NCI-H748 (cell line): ENCODE measurements around the gene TTC8.
A peak's percentile ranks its signal among the peaks of the same experiment; 100 is the strongest.
"Not testable (repeated sequence)": the region's sequence is repeated elsewhere in the genome, so short reads cannot be mapped to it uniquely, and the experiment has no call there.

Experiments
- DNase-seq: peaks from one replicate; lab custom pipeline; 2025; ENCODE audit not compliant: unreplicated experiment; lab: John Stamatoyannopoulos, UW

The TTC8 gene

GRCh38 chr14:88824314-88825077, at the start of gene TTC8:
Gene TTC8, plus strand, starts transcription at chr14:88824651. Its CDS starts 57 bp downstream, at chr14:88824708.
- DNase-seq, result peak; percentile 95

- no peak for DNase-seq
These were observed 48.9 kb upstream of the TTC8 start for GRCh38 chr14:88775532-88775931.

DNA sequence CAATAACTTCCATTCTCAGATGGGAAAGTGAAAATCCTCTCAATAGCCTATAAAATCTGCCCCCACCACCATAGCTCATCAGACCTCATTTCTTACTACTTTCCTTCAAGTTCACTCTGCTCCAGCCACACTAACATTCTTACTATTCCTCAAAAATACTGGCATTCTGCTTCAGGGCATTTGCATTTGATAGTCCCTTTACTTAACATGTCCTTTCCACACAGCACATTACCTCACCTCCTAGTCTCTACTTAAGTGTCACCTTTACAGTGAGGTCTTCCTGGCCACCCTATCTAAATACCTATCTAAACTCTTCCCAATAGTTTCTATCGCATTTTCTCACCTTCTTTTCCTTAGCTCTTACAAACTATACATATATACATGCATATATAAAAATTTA, 38.5 kb upstream of the TTC8 start:
- no peak for DNase-seq

DNA sequence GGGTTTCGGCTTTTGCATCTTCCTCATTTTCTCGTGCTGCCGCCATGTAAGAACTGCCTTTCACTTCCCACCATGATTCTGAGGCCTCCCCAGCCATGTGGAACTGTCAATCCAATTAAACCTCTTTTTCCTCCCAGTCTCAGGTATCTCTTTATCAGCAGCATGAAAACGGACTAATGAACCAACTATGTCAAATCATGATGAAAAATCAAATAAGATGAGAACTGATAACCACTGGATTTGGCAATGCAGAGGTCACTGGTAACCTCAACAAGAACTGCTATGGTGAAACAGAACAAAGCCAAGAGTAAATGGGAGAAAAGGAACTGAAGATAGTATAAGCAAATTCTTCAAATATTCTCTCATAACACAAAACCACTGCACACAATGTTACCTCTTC, 37.7 kb upstream of the TTC8 start:
- DNase-seq, result no peak

GRCh38 chr14:88789573-88789972, 34.9 kb upstream of the TTC8 start:
- DNase-seq, result not testable (repeated sequence)

DNA sequence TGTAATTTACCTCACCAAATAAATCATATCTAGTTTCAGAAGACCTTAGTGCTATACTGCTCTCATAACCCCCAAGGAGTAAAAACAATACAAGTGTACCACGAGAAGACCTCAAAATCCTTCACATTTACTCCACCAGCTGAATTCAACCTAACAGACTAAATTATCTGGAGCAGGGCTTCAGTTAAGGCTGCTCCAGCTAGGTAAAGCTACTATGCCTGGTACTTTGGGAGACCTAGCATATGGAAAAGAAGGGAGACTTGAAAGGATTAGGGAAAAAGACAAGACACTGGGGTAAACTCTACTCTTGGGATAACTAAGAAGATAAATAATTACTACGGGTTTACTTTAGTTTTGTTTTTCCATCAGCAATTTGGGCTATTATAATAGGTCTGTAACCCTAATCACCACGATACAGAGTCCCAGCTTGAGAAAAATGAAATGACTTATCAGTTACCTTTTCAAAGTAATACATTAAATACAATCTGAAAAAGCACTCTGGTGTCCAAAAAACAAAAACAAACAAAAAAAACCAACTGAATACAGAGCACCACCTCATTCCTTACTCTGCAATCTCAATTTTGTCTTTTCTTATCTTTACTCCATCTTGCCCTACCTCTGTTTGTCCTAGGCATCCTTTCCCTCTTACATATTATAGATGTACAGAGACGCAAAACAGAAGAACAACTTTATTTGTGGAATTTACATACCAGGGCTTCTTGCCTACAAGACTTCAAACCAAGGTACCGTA, 33.8 kb upstream of the TTC8 start:
- peak; percentile 27 for DNase-seq

GRCh38 chr14:88791252-88791621, 33.2 kb upstream of the TTC8 start:
- DNase-seq, result no peak

DNA sequence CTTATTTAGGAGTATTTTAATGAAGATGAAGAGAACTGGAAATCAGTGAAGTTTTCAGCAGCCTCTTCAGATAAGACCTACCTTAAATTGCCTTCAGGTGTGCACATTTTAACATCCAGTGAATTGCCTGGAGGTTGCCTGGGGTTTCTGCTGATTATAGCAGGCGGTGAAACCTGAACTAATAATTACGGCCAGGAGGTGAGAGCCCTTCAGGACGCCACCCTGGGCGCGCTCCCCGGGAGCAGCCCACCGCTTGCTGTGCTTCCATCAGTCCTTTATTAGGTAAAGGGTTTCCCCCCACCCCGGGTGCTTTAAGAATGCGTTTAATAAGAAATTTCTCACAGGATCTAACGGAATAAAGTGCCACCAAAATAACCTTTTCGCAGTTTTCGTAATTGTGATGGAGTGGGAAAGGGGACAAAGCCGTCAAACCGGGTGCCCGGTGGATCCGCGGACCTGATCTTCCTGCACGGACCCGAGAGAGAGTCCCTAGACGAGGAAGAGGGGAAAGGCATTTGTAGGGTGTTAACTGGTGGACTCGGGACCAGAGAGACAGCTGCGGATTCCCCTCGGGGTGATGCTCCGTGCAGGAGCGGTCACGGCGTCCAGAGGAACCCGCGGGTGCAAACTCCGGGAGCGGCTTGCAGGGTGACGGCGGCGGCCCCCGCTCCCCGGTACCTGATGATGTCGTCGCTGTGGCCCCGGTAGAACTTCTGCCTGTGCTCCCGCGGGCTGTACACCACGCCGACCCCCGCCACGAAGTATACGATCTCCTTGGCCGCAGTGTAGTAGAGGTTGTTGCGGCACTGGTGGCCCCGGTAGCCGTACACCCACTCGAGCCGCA, 32.6 kb upstream of the TTC8 start:
- peak; percentile 81 for DNase-seq

DNA sequence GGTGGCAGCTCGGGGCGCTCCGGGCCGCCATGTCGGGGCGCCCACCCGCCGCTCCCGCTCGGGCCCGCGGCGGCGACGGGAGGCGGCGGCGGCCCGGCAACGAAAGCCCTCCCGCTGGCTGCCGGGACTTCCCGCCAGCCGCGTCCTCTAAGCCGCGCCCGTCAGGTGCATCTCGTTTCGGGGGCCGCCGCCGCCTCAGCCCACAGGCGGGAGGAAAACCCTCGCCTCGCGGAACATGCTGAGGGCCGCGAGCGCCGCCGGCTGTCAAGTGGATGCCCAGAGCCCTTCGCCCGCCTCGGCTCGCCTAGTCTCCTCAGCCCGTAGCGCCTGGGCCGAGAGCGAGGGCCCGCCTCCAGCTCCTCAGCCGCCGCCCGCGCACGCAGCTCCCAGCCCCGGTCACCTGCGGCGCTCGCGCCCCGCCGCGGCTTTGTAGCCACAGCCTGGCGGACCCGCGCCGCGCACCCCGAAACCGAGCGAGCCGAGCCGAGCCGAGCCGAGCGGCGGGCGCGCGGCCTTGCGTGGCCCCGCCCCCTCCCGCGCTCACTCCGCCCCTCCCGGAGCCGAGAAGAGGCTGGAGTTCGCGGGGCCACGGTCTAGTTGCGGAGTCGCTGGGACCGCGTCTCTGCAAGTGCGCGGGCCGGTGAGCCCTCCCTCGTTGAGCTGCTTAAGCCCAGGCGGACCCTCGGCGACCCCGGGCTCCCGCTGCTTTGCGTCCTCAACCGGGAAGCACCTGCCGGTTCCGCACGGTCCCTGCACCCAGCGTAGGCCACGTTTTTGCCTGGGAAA, 31.8 kb upstream of the TTC8 start, which contains the start of gene EML5:
Gene EML5 (minus strand): TSS at position 481 of the 786 bp plus-strand sequence. CDS start 450 bp downstream, at position 31.
- DNase-seq, result peak; percentile 90

- no peak for DNase-seq
These were observed 31.2 kb upstream of the TTC8 start for GRCh38 chr14:88793259-88793625.

DNA sequence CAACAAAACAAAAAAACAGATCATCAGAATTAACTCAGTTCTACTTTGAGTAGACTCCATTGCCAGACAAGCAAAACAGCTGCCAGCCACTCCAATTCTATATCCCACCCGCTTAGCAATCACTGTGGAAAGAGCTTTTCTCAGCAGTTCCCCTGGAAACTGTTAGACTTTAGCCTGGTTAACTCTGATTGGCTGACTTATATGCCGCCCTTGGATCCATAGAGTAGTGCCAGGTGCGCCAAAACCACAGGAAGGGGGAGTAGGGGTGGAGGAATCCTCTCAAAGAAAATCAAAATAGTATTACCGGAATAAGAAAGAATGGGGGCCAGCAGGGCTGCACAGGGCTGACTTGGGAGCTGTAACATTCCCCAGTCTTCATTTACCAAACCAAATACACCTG, 26.3 kb upstream of the TTC8 start:
- DNase-seq, result peak; percentile 93

- DNase-seq, result no peak
These were observed 24.9 kb upstream of the TTC8 start for GRCh38 chr14:88799522-88799921.

GRCh38 chr14:88802596-88802995, 21.9 kb upstream of the TTC8 start:
- peak; percentile 64 for DNase-seq

- no peak for DNase-seq
These were observed 20.4 kb upstream of the TTC8 start for GRCh38 chr14:88804035-88804434.

DNA sequence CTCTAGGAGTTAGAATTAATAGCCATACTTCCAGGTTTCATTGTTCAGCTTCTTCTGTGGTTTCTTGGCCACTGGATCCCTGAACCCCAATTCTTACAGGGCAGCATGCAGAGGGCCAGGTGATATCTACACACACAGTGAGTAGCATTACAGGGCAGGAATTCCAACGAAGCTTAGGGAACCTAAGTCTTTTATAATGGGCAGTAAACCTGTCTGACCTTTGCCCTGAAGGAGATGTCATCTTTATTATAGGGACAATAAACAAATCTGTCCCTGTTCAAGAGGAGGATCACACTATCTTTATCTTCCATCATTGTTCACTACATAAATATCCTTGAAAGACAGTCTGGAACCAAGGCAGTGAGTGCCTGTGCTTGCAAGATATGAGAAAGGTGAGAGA, 20.0 kb upstream of the TTC8 start:
- no peak for DNase-seq

DNA sequence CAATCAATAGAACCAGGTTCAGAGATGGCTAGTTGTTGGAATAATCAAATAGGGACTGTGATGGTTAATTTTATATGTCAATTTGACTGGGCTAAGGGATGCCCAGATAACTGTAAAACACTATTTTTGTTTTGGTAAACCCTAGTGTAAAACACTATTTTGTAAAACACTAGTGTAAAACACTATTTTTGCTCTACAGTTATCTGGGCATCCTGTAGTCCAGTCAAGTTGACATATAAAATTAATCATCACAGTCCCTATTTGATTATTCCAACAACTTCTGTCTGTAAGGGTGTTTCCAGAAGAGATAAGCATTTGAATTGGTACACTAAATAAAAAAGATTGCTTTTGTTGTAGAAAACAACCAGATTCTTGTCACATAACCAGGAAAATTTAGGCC, 16.1 kb upstream of the TTC8 start:
- no peak for DNase-seq

DNA sequence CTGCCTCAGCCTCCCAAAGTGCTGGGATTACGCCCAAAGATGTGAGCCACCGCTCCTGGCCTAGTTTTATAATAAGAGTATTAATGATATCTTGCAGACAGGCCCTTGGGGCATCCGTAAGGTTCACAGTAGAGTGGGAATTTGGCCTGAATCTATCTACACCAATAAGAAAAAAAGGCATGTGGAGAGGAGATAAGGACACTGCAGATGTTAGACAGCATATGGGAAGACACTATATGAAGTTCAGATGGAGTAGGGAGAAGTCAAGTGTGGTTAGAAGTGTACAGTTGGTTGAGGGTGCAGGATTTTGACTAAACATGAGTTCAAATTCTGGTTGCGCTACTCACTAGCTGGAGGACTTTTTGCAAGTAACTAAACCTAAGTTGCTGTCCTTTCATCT, 8.5 kb upstream of the TTC8 start:
- no peak for DNase-seq

- no peak for DNase-seq
These were observed 6.4 kb upstream of the TTC8 start for GRCh38 chr14:88818018-88818417.

GRCh38 chr14:88819674-88820073, 4.8 kb upstream of the TTC8 start:
- not testable (repeated sequence) for DNase-seq

GRCh38 chr14:88821378-88821777, 3.1 kb upstream of the TTC8 start:
- no peak for DNase-seq

- DNase-seq, result no peak
These were observed 2.6 kb upstream of the TTC8 start for GRCh38 chr14:88821888-88822287.
